ENCODE measurements around the gene TCF12. TPM values are rescaled to one million over a fixed set of nuclear protein-coding genes. Genes with fewer than 3 reads are reported as not detected.

TCF12 gene
- total and polyA plus RNA-seq, 8 donors, result 7.7 to 67.4 (median 27.3) TPM

DNA sequence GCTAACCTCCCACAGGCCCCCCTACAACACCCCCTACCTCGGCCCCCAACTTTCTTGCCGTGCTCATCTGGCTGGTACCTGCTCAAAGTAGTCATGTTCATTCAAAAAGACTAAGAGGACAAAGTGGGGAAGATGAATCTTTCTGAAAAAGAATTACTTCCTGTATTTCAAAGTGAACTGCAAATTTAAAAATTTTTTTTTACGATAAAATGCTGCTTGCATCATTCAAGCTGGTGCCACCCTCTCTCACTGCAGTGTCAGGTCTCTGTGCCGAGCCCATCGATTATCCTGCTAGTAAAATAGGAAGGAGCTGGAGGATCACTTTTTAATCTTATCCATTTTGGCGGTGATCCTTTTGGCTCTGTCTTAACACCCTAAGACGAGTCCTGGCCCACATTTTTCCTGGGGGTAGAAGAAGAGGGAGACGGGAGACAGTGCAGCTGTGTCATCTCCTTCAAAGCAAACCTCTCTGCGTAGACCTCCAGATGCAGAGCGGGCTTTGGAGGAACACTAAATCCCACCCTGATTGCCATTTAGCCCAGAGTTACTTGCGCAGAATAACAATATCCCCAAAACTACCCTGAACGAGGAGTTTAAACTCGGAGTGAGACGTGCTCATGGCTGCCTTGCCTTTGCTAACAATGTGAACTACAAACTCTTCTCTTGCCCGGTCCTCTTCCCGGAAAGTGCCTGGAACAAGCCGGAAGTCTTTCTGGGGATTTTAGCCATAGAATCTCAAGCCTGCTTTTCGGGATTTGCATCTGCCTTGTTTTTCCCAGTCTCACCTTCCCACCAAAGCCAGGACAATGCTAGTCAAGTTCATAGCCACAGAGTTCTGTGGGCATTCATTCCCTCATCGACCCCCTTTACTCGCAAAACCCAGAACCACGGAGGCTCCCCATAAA lies 391.7 kb downstream of the TCF12 start:
- Histone ChIP-seq H3K36me3 (no peaks in the 10 kb centered on the region), H3K9me3 (no peaks in the 10 kb centered on the region), H3K4me1 (no peaks in the 10 kb centered on the region), H3K27ac (no peak overlapping the region), H3K4me3 (no peak overlapping the region), H3K27me3 (no peaks in the 10 kb centered on the region)
- intact Hi-C loops (cut with DNase I), result loop anchor here in 2 of 3 donors (5.0 to 10.0 kb wide), 4 partner anchors 153 to 815 kb away; no protein-coding TSS in a partner anchor
- DNase-seq, result no peak
- TF ChIP-seq, protein P1, sequence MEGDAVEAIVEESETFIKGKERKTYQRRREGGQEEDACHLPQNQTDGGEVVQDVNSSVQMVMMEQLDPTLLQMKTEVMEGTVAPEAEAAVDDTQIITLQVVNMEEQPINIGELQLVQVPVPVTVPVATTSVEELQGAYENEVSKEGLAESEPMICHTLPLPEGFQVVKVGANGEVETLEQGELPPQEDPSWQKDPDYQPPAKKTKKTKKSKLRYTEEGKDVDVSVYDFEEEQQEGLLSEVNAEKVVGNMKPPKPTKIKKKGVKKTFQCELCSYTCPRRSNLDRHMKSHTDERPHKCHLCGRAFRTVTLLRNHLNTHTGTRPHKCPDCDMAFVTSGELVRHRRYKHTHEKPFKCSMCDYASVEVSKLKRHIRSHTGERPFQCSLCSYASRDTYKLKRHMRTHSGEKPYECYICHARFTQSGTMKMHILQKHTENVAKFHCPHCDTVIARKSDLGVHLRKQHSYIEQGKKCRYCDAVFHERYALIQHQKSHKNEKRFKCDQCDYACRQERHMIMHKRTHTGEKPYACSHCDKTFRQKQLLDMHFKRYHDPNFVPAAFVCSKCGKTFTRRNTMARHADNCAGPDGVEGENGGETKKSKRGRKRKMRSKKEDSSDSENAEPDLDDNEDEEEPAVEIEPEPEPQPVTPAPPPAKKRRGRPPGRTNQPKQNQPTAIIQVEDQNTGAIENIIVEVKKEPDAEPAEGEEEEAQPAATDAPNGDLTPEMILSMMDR (IDR thresholded peaks at IDR 0.05), result no peak
- FAIRE-seq, result no peak
- WGBS, 2 donors, result 76 to 82% methylated on average over 21 of the region's 21 CpGs
- no peak for ATAC-seq

- no peaks in the 10 kb centered on the region for H3K9me3 ChIP-seq
- no peak overlapping the region for H3K4me3 ChIP-seq
- no peak for FAIRE-seq
- TF ChIP-seq, protein P1 (IDR thresholded peaks at IDR 0.05), result no peak
- no peaks in the 10 kb centered on the region for H3K36me3 ChIP-seq
- H3K27me3 ChIP-seq, result no peaks in the 10 kb centered on the region
- WGBS, 2 donors, result 84 to 87% methylated on average over 9 of the region's 9 CpGs
- intact Hi-C loops (cut with DNase I), result loop anchor here in 1 of 3 donors (5.0 kb wide), 1 partner anchor 489 kb away; no protein-coding TSS in a partner anchor
- no peak overlapping the region for H3K27ac ChIP-seq
- no peak for DNase-seq
- no peak for ATAC-seq
- no peaks in the 10 kb centered on the region for H3K4me1 ChIP-seq
These were observed 392.4 kb downstream of the TCF12 start for GRCh38 chr15:57310876-57311275.

DNA sequence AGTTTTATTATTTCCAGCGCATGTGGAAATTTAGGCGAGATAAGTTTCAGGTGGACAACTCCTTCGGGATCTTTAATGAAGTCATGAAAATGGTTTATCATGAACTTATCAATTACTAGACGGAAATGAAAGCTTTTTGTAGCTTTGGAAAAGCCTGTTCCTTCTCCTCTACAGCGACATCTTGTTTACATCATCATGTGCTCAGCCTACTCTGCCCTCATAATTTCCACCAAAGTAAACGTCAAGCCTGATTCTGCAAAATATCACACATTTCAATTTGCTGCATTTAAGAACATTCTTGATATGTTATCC lies 393.5 kb downstream of the TCF12 start:
- WGBS, 2 donors, result 65 to 71% methylated on average over 6 of the region's 6 CpGs
- intact Hi-C loops (cut with DNase I), result loop anchor here in 1 of 3 donors (5.0 kb wide), 1 partner anchor 490 kb away; no protein-coding TSS in a partner anchor
- Histone ChIP-seq H3K4me1 (no peaks in the 10 kb centered on the region), H3K27me3 (no peaks in the 10 kb centered on the region), H3K4me3 (no peak overlapping the region), H3K36me3 (no peaks in the 10 kb centered on the region), H3K9me3 (no peaks in the 10 kb centered on the region), H3K27ac (no peak overlapping the region)
- TF ChIP-seq, protein P1 (IDR thresholded peaks at IDR 0.05), result no peak
- DNase-seq (no peak), FAIRE-seq (no peak), ATAC-seq (no peak)

GRCh38 chr15:57312318-57313133 lies 394.1 kb downstream of the TCF12 start:
- no peaks in the 10 kb centered on the region for H3K4me1 ChIP-seq
- FAIRE-seq (no peak), ATAC-seq (peak in 3 of 4 donors; percentile 25 to 70 (median 65)), DNase-seq (no peak)
- intact Hi-C loops (cut with DNase I), result loop anchor here in 1 of 3 donors (5.0 kb wide), 1 partner anchor 490 kb away; no protein-coding TSS in a partner anchor
- 66 to 68% methylated on average over 15 of the region's 15 CpGs for WGBS, 2 donors
- H3K36me3 ChIP-seq, result no peaks in the 10 kb centered on the region
- no peak overlapping the region for H3K27ac ChIP-seq
- H3K9me3 ChIP-seq, result no peaks in the 10 kb centered on the region
- H3K4me3 ChIP-seq, result no peak overlapping the region
- TF ChIP-seq, protein P1 (IDR thresholded peaks at IDR 0.05), result no peak
- H3K27me3 ChIP-seq, result no peaks in the 10 kb centered on the region

Data from pancreas (tissue), 10 donors.